Panc1 (cell line): ENCODE results near the gene FABP2. TPM values are rescaled to one million over a fixed set of nuclear protein-coding genes. Genes with fewer than 3 reads are reported as not detected.
"Not testable (repeated sequence)": the region's sequence is repeated elsewhere in the genome, so short reads cannot be mapped to it uniquely, and the experiment has no call there.

Experiments
- ATAC-seq: fragments of 200-7000 bp; cut with Tn5 transposase; 2 replicates; pipeline ENCODE4 v1.9.1; 2020; ENCODE audit warnings: mild to moderate bottlenecking, moderate library complexity
- BruUV-seq: library from RNA; stranded (reverse); fragments of 400-500 nt; replicated peaks from 2 replicates; lab custom pipeline; 2021; lab: Mats Ljungman, UMichigan
- CTCF ChIA-PET: fragments of 300-600 bp; sonication (Branson Sonifier 250); formaldehyde crosslinking; loops from one replicate; lab custom pipeline; 2022; ENCODE audit warnings: antibody characterized with exemption; lab: Charles Lee
- POLR2A ChIA-PET: fragments of 300-600 bp; sonication (Branson Sonifier 250); formaldehyde crosslinking; loops from one replicate; lab custom pipeline; 2022; ENCODE audit warnings: antibody characterized with exemption; lab: Charles Lee
- DNase-seq: peaks from one replicate; pipeline ENCODE4 v3.0.0-alpha.2; 2010; ENCODE audit warnings: low read depth, low spot score
- H3K27ac ChIP-seq: 2 replicates; pipeline ENCODE4 v1.5.1; 2011; ENCODE audit warnings: mild to moderate bottlenecking, low read length, inconsistent platforms
- H3K27me3 ChIP-seq: fragments of 200-500 bp; sonication (Bioruptor generic); 2 replicates; pipeline ENCODE4 v1.6.0; 2014; ENCODE audit warnings: low read length, inconsistent platforms; ENCODE audit not compliant: control insufficient read depth, insufficient read depth
- H3K36me3 ChIP-seq: fragments of 200-500 bp; sonication (Bioruptor generic); 2 replicates; pipeline ENCODE4 v1.5.1; 2014; ENCODE audit warnings: inconsistent platforms, mild to moderate bottlenecking, low read length, moderate library complexity; ENCODE audit not compliant: control insufficient read depth, insufficient read depth
- H3K4me1 ChIP-seq: 2 replicates; pipeline ENCODE4 v1.5.1; 2011; ENCODE audit warnings: inconsistent platforms, mild to moderate bottlenecking, low read length, moderate library complexity; ENCODE audit not compliant: control insufficient read depth, insufficient read depth
- H3K4me3 ChIP-seq, 2 experiments: 2 replicates each; pipeline ENCODE4 v1.5.1; 2011 to 2012; ENCODE audit warnings: low read depth in 2 of 2, low read length in 2 of 2, mild to moderate bottlenecking in 2 of 2, inconsistent platforms in 1 of 2, moderate library complexity in 1 of 2
- H3K9me3 ChIP-seq: fragments of 200-500 bp; sonication (Bioruptor generic); 2 replicates; pipeline ENCODE4 v1.5.1; 2014; ENCODE audit warnings: low read depth, mild to moderate bottlenecking, inconsistent platforms, low read length, moderate library complexity; ENCODE audit not compliant: control insufficient read depth, insufficient read depth
- CTCF ChIP-seq: fragments of 450-650 bp; IDR thresholded peaks from 2 replicates; pipeline ENCODE4 v1.5.1; 2017; ENCODE audit warnings: mild to moderate bottlenecking
- POLR2AphosphoS5 ChIP-seq: IDR thresholded peaks from 2 replicates; pipeline ENCODE4 v1.6.1; 2012; ENCODE audit warnings: mild to moderate bottlenecking, low read depth, low read length, moderate library complexity
- SIN3A ChIP-seq: IDR thresholded peaks from 2 replicates; pipeline ENCODE4 v1.6.1; 2012; ENCODE audit warnings: low read depth, mild to moderate bottlenecking, low read length, moderate library complexity, borderline replicate concordance; ENCODE audit not compliant: insufficient read depth
- TCF7L2 ChIP-seq: IDR thresholded peaks from 2 replicates; pipeline ENCODE4 v1.6.1; 2011; ENCODE audit warnings: mild to moderate bottlenecking, low read depth, low read length, inconsistent platforms
- in situ Hi-C: cut with HindIII; loops from 2 replicates; pipeline ENCODE4 v1.10.0; 2016; ENCODE audit warnings: low sequenced_read_pairs, low pct_unique_long_range_greater_than_20kb
- intact Hi-C: fragments of 100-400 bp; cut with micrococcal nuclease; formaldehyde crosslinking; loops from one replicate; pipeline ENCODE4 v1.10.0; 2022; ENCODE audit not compliant: unreplicated experiment
- total RNA-seq: library from RNA; stranded (reverse); gene quantifications from one replicate; pipeline ENCODE4 v1.2.1, GENCODE V29; 2021; ENCODE audit not compliant: unreplicated experiment
- TF ChIP-seq, protein P1 (sequence below), 2 experiments: IDR thresholded peaks; 2 replicates each; pipeline ENCODE4 v1.6.1; 2011 to 2012; ENCODE audit warnings: low read depth in 2 of 2, control low read depth in 1 of 2, low read length in 1 of 2, mild to moderate bottlenecking in 1 of 2, moderate library complexity in 1 of 2; ENCODE audit not compliant: insufficient read depth in 1 of 2

The FABP2 gene
- total RNA-seq, 1 experiment from 2014 or later = not detected

DNA sequence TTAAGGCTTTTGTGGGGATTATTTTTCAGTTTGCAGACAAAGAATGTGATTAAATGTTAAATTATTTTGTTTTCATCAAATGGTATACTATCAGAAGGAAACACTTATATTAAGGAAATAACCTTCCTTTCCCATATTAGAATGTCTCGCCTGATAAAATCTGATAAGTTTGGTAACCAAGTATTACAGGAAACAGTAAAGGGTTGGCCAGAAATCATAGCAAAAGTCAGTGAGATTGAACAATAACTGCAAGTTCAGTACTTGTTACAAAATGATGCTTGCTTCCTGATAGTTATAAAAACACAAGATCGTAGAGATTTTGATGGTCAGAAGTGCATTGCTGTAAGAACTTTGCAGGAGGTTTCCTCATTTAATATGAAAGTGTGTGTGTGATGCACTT lies 40.5 kb downstream of the FABP2 start:
- DNase-seq (no peak), ATAC-seq (no peak)
- ChIA-PET POLR2A (no interaction called here), CTCF (no interaction called here)
- in situ Hi-C loops (no loop called here), intact Hi-C loops (no loop called here)
- Histone ChIP-seq H3K4me3 (no peak overlapping the region), H3K4me1 (no peaks in the 10 kb centered on the region), H3K36me3 (no peaks in the 10 kb centered on the region), H3K27me3 (no peaks in the 10 kb centered on the region), H3K9me3 (no peaks in the 10 kb centered on the region), H3K27ac (no peak overlapping the region)
- TF ChIP-seq SIN3A (no peak), TCF7L2 (no peak), POLR2AphosphoS5 (no peak), CTCF (no peak)
- TF ChIP-seq, protein P1, sequence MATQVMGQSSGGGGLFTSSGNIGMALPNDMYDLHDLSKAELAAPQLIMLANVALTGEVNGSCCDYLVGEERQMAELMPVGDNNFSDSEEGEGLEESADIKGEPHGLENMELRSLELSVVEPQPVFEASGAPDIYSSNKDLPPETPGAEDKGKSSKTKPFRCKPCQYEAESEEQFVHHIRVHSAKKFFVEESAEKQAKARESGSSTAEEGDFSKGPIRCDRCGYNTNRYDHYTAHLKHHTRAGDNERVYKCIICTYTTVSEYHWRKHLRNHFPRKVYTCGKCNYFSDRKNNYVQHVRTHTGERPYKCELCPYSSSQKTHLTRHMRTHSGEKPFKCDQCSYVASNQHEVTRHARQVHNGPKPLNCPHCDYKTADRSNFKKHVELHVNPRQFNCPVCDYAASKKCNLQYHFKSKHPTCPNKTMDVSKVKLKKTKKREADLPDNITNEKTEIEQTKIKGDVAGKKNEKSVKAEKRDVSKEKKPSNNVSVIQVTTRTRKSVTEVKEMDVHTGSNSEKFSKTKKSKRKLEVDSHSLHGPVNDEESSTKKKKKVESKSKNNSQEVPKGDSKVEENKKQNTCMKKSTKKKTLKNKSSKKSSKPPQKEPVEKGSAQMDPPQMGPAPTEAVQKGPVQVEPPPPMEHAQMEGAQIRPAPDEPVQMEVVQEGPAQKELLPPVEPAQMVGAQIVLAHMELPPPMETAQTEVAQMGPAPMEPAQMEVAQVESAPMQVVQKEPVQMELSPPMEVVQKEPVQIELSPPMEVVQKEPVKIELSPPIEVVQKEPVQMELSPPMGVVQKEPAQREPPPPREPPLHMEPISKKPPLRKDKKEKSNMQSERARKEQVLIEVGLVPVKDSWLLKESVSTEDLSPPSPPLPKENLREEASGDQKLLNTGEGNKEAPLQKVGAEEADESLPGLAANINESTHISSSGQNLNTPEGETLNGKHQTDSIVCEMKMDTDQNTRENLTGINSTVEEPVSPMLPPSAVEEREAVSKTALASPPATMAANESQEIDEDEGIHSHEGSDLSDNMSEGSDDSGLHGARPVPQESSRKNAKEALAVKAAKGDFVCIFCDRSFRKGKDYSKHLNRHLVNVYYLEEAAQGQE (IDR thresholded peaks at IDR 0.05; ENCODE audit: insufficient read depth in 1 of 2, low read depth in 2 of 2, low read length in 1 of 2) = no peak
- no TSS peak for BruUV-seq

GRCh38 chr4:119279945-119280344 lies 42.0 kb downstream of the FABP2 start:
- intact Hi-C loops, H3K9me3 ChIP-seq, in situ Hi-C loops, DNase-seq, CTCF ChIA-PET, H3K36me3 ChIP-seq, H3K4me1 ChIP-seq, H3K27ac ChIP-seq, BruUV-seq, POLR2A ChIA-PET, H3K27me3 ChIP-seq, ATAC-seq, H3K4me3 ChIP-seq: not testable (repeated sequence)

- BruUV-seq, in situ Hi-C loops, intact Hi-C loops: not testable (repeated sequence)
Measured at GRCh38 chr4:119279541-119279940, 42.4 kb downstream of the FABP2 start.

More at GRCh38 chr4:119279541-119279940, 42.4 kb downstream of the FABP2 start:
- H3K27ac ChIP-seq, CTCF ChIA-PET, H3K36me3 ChIP-seq, POLR2A ChIA-PET, ATAC-seq, DNase-seq, H3K27me3 ChIP-seq, H3K4me1 ChIP-seq, H3K9me3 ChIP-seq, H3K4me3 ChIP-seq: not testable (repeated sequence)
